PFSK-1 (cell line): ENCODE results near the gene IGLL5.

ENCODE experiments used
- POLR2AphosphoS5 ChIP-seq: IDR thresholded peaks from 2 replicates; pipeline ENCODE4 v1.6.1; 2012; ENCODE audit warnings: low read depth, mild to moderate bottlenecking, control low read depth, low read length, moderate library complexity
- REST ChIP-seq, 2 experiments: IDR thresholded peaks; 2 replicates each; pipeline versions ENCODE4 v1.6.1 to v1.8.0; 2011 to 2012; ENCODE audit warnings: low read depth in 2 of 2, low read length in 2 of 2, control low read depth in 1 of 2, inconsistent platforms in 1 of 2, mild to moderate bottlenecking in 1 of 2, moderate library complexity in 1 of 2; ENCODE audit not compliant: insufficient read depth in 1 of 2
- SIN3A ChIP-seq: IDR thresholded peaks from 2 replicates; pipeline ENCODE4 v1.6.1; 2012; ENCODE audit warnings: mild to moderate bottlenecking, low read length, moderate library complexity, borderline replicate concordance; ENCODE audit not compliant: insufficient read depth
- TAF1 ChIP-seq: IDR thresholded peaks from 2 replicates; pipeline ENCODE4 v1.6.1; 2012; ENCODE audit warnings: low read length, control low read depth, borderline replicate concordance; ENCODE audit not compliant: insufficient read depth

- TF ChIP-seq REST (IDR thresholded peaks at IDR 0.05; ENCODE audit: insufficient read depth in 1 of 2, low read depth in 2 of 2, low read length in 2 of 2): no peak
- TF ChIP-seq POLR2AphosphoS5: no peak
- no peak for TF ChIP-seq SIN3A
- TF ChIP-seq TAF1: no peak
These were observed 43.2 kb downstream of the IGLL5 start for GRCh38 chr22:22930571-22931556.
